ENCODE data around the gene ARID5B.

Gene ARID5B

DNA sequence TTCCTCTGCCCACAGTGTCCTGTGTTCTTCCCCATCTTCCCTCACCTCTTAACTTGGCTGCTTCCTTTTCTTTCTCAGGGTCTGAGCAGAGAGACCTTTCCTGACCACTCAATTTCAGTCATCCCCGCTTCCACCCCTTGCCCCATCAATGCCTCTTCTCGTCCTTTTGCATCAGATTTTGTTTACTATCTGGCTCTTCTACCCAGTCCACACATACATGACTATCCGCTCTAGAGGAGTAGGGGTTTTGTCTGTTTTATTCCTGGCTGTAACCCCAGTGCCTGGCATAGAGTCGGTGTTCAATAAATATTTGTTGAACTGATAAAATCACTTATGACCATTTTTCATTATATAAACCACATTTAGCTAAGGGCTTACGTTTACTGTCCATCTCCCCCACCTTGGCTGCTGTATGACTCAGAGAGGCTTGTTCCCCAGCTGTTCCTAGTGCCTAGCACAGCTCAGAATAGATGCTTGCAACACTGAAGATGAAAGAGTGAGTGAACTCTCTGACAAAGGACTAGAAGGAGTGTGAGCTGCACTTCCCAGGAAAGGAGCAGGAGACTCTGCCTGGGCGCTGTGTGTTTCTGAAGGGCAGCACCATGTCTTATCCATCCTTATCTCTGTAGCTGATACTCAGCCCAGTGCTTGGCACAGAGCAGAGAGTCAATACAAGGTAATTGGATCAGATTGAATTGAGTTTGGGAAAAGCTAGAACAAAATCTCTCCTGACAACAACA is 21.9 kb downstream of the ARID5B start:
- Histone ChIP-seq H3K4me1 (ENCODE audit: control insufficient read depth, insufficient read depth, low read length) (peaks cover 7% of the 10 kb centered on the region), H3K27ac (ENCODE audit: low read length) (no peak overlapping the region), H3K4me3 (ENCODE audit: low read length in 2 of 2) (no peak overlapping the region), H3K9me3 (ENCODE audit: control insufficient read depth in 2 of 2, low read length in 2 of 2) (no peaks in the 10 kb centered on the region), H3K27me3 (ENCODE audit: control insufficient read depth in 1 of 2, insufficient read depth in 2 of 2, low read length in 2 of 2) (no peaks in the 10 kb centered on the region), H3K9ac (ENCODE audit: low read length in 2 of 2) (no peak overlapping the region), H3K36me3 (ENCODE audit: control insufficient read depth in 2 of 2, insufficient read depth in 2 of 2, low read length in 2 of 2) (no peaks in the 10 kb centered on the region)

DNA sequence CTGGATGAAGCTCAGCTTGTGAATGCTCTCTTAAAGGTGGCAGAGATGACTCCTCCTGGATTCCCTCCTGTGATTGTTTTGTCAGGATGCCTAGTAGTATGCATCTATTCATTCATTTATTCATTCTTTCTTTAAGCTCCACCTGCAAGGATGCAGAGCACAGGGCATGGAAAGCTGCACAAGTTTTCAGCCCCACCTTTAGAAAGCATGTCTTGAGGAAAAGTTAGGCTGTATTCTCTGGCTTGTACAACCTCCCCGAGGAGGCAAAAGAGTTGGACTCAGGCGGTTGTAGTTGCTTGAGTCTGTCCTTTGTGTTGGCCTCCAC is 22.4 kb downstream of the ARID5B start:
- H3K9me3 ChIP-seq (ENCODE audit: control insufficient read depth in 2 of 2, low read length in 2 of 2), result no peaks in the 10 kb centered on the region
- H3K9ac ChIP-seq (ENCODE audit: low read length in 2 of 2), result no peak overlapping the region
- H3K27me3 ChIP-seq (ENCODE audit: control insufficient read depth in 1 of 2, insufficient read depth in 2 of 2, low read length in 2 of 2), result no peaks in the 10 kb centered on the region
- no peak overlapping the region for H3K27ac ChIP-seq (ENCODE audit: low read length)
- no peak overlapping the region for H3K4me3 ChIP-seq (ENCODE audit: low read length in 2 of 2)
- H3K36me3 ChIP-seq (ENCODE audit: control insufficient read depth in 2 of 2, insufficient read depth in 2 of 2, low read length in 2 of 2), result no peaks in the 10 kb centered on the region
- peaks cover 7% of the 10 kb centered on the region for H3K4me1 ChIP-seq (ENCODE audit: control insufficient read depth, insufficient read depth, low read length)

DNA sequence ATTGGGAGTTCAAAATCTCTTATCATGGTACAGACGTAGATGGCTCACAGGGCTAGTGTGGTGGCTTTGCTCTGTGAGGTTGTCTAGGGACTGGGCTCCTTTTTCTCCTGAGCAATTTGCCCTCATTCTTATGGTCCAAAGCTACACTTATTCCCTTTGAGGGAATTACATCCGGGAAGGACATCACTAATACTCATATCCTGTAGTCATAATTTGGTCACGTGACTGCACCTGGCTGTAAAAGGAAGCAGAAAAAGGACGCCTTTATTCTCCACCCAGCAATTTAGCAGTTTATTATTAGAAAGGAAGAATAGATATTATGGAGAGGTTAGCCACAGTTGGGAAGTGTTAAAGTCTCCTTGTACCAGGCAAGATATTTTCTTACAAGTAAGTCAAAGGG is 28.1 kb downstream of the ARID5B start:
- Histone ChIP-seq H3K4me3 (ENCODE audit: low read length in 2 of 2) (no peak overlapping the region), H3K36me3 (ENCODE audit: control insufficient read depth in 2 of 2, insufficient read depth in 2 of 2, low read length in 2 of 2) (no peaks in the 10 kb centered on the region), H3K27me3 (ENCODE audit: control insufficient read depth in 1 of 2, insufficient read depth in 2 of 2, low read length in 2 of 2) (no peaks in the 10 kb centered on the region), H3K4me1 (ENCODE audit: control insufficient read depth, insufficient read depth, low read length) (no peaks in the 10 kb centered on the region), H3K9ac (ENCODE audit: low read length in 2 of 2) (no peak overlapping the region), H3K27ac (ENCODE audit: low read length) (no peak overlapping the region), H3K9me3 (ENCODE audit: control insufficient read depth in 2 of 2, low read length in 2 of 2) (no peaks in the 10 kb centered on the region)

DNA sequence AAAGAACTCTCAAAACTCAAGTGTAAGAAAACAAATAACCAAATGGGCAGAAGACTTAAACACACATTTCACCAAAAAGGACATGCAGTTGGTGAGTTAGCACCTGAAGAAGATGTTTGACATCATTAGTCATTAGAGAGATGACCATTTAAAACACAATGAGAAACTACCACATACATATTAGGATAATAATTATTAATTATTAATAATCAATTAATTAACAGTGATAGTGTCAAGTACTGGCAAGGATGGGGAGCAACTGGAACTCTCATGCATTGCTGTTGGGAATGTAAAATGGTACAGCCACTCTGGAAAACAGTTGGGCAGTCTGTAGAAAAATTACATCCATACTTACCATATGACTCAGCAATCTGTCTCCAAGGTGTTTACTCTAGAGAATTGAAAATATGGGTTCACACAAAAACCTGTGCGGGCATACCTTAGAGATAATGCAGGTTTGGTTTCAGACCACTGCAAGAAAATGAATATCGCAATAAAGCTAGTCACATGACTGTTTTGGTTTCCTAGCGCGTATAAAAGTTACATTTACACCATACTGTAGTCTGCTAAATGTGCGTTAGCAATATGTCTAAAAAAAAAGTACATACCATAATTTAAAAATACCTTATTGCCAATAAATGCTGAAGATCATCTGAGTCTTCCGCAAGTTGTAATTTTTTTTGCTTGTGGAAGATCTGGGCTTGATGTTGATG is 30.3 kb downstream of the ARID5B start:
- H3K4me3 ChIP-seq (ENCODE audit: low read length in 2 of 2), result no peak overlapping the region
- H3K9ac ChIP-seq (ENCODE audit: low read length in 2 of 2), result no peak overlapping the region
- no peaks in the 10 kb centered on the region for H3K27me3 ChIP-seq (ENCODE audit: control insufficient read depth in 1 of 2, insufficient read depth in 2 of 2, low read length in 2 of 2)
- no peak overlapping the region for H3K27ac ChIP-seq (ENCODE audit: low read length)
- no peaks in the 10 kb centered on the region for H3K4me1 ChIP-seq (ENCODE audit: control insufficient read depth, insufficient read depth, low read length)
- no peaks in the 10 kb centered on the region for H3K9me3 ChIP-seq (ENCODE audit: control insufficient read depth in 2 of 2, low read length in 2 of 2)
- H3K36me3 ChIP-seq (ENCODE audit: control insufficient read depth in 2 of 2, insufficient read depth in 2 of 2, low read length in 2 of 2), result no peaks in the 10 kb centered on the region

DNA sequence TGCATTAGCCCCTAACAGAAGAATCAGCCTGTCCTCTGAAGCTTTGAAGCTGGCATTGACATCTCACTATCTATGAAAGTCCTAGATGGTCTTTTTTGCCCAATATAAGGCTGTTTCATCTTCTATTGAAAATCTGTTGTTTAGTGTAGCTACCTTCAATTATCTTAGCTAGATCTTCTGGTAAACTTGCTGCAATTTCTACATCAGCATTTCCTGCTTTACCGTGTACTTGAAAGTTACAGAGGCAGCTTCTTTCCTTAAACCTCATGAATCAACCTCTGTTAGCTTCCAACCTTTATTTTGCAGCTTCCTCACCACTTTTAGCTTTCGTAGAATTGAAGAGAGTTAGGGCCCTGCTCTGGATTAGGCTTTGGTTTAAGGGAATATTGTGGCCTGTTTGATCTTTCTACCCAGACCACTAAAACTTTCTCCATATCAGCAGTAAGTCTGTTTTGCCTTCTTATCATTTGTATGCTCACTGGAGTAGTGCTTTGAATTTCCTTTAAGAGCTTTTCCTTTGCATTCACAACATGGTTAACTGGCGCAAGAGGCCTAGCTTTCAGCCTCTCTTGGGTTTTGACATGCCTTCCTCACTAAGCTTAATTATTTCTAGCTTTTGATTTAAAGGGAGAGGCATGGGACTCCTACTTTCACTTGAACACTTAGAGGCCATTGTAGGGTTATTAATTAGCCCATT is 32.5 kb downstream of the ARID5B start:
- H3K27me3 ChIP-seq (ENCODE audit: control insufficient read depth in 1 of 2, insufficient read depth in 2 of 2, low read length in 2 of 2), result no peaks in the 10 kb centered on the region
- H3K9ac ChIP-seq (ENCODE audit: low read length in 2 of 2), result no peak overlapping the region
- H3K4me3 ChIP-seq (ENCODE audit: low read length in 2 of 2), result no peak overlapping the region
- no peaks in the 10 kb centered on the region for H3K9me3 ChIP-seq (ENCODE audit: control insufficient read depth in 2 of 2, low read length in 2 of 2)
- H3K4me1 ChIP-seq (ENCODE audit: control insufficient read depth, insufficient read depth, low read length), result no peaks in the 10 kb centered on the region
- H3K27ac ChIP-seq (ENCODE audit: low read length), result no peak overlapping the region
- no peaks in the 10 kb centered on the region for H3K36me3 ChIP-seq (ENCODE audit: control insufficient read depth in 2 of 2, insufficient read depth in 2 of 2, low read length in 2 of 2)

DNA sequence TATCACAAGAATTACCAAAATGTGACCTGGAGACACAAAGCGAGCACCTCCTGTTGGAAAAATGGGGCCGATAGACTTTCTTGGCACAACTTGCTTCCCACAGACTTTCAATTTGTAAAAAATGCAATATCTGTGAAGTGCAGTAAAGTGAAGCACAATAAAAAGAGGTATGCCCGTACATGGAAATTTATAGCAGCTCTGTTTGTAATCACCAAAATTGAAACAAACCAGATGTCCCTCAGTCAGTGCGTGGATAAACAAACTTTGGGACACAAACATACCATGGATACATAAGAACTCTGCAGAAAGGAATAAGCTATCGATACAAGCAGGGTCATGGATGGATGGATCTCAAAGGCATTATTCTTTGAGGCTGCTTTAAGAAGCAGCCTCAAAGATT is 33.6 kb downstream of the ARID5B start:
- no peaks in the 10 kb centered on the region for H3K4me1 ChIP-seq (ENCODE audit: control insufficient read depth, insufficient read depth, low read length)
- no peaks in the 10 kb centered on the region for H3K27me3 ChIP-seq (ENCODE audit: control insufficient read depth in 1 of 2, insufficient read depth in 2 of 2, low read length in 2 of 2)
- H3K27ac ChIP-seq (ENCODE audit: low read length), result no peak overlapping the region
- no peaks in the 10 kb centered on the region for H3K9me3 ChIP-seq (ENCODE audit: control insufficient read depth in 2 of 2, low read length in 2 of 2)
- no peak overlapping the region for H3K9ac ChIP-seq (ENCODE audit: low read length in 2 of 2)
- H3K36me3 ChIP-seq (ENCODE audit: control insufficient read depth in 2 of 2, insufficient read depth in 2 of 2, low read length in 2 of 2), result no peaks in the 10 kb centered on the region
- no peak overlapping the region for H3K4me3 ChIP-seq (ENCODE audit: low read length in 2 of 2)

DNA sequence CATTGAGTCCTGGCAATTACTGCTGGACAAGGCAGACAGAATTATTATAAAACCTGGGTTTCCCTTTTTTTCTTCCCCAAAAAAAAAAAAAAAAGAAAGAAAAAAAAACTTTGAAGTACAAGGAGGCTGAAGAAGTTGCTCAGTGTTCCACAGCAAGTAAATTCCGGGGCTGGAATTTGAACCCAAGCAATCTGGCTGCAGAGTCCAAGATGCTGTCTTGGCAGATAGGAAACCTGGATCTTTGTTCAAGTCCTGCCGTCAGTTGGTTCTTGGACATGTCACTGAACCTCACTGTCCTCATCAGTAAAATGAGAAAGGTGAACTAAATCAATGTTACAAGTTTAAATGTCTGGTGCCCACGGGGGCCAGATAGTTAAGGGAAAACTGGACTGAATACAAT is 35.3 kb downstream of the ARID5B start:
- Histone ChIP-seq H3K4me1 (ENCODE audit: control insufficient read depth, insufficient read depth, low read length) (no peaks in the 10 kb centered on the region), H3K27ac (ENCODE audit: low read length) (no peak overlapping the region), H3K9ac (ENCODE audit: low read length in 2 of 2) (no peak overlapping the region), H3K9me3 (ENCODE audit: control insufficient read depth in 2 of 2, low read length in 2 of 2) (no peaks in the 10 kb centered on the region), H3K27me3 (ENCODE audit: control insufficient read depth in 1 of 2, insufficient read depth in 2 of 2, low read length in 2 of 2) (no peaks in the 10 kb centered on the region), H3K36me3 (ENCODE audit: control insufficient read depth in 2 of 2, insufficient read depth in 2 of 2, low read length in 2 of 2) (no peaks in the 10 kb centered on the region), H3K4me3 (ENCODE audit: low read length in 2 of 2) (no peak overlapping the region)

DNA sequence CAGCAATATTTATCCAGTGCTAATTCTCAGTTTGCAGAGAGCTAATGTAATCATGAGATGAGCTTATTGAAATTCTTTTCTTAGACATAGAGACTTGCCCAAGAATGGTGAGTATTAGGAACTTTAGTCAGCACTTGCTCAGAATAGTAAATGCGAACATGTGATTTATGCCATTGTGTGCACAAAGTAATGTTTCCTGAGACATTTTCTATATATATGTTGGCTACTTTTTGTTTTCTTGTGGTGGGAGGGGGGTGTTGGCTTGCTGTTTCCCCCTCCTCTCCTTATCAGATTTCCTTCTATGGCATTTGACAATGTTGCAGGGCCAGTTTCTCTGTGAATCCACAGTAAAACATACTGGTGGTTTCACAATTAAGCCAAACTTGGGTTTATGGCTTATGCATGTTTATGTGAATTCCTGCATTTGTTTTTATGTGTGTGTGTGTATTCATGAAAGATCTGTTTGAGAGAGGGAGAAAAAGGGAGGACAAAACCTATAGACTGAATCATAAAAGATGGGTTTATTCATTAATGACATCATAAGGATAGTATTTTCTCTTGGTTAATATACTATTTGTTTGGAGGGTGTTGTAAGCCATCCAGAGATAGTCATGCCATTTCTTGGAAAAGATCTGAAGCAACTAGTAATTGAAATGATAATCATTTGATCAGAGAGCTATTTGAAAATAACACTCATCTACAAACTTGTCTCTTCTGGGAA is 36.3 kb downstream of the ARID5B start:
- Histone ChIP-seq H3K9me3 (ENCODE audit: control insufficient read depth in 2 of 2, low read length in 2 of 2) (no peaks in the 10 kb centered on the region), H3K27me3 (ENCODE audit: control insufficient read depth in 1 of 2, insufficient read depth in 2 of 2, low read length in 2 of 2) (no peaks in the 10 kb centered on the region), H3K27ac (ENCODE audit: low read length) (no peak overlapping the region), H3K9ac (ENCODE audit: low read length in 2 of 2) (no peak overlapping the region), H3K36me3 (ENCODE audit: control insufficient read depth in 2 of 2, insufficient read depth in 2 of 2, low read length in 2 of 2) (no peaks in the 10 kb centered on the region), H3K4me1 (ENCODE audit: control insufficient read depth, insufficient read depth, low read length) (no peaks in the 10 kb centered on the region), H3K4me3 (ENCODE audit: low read length in 2 of 2) (no peak overlapping the region)

DNA sequence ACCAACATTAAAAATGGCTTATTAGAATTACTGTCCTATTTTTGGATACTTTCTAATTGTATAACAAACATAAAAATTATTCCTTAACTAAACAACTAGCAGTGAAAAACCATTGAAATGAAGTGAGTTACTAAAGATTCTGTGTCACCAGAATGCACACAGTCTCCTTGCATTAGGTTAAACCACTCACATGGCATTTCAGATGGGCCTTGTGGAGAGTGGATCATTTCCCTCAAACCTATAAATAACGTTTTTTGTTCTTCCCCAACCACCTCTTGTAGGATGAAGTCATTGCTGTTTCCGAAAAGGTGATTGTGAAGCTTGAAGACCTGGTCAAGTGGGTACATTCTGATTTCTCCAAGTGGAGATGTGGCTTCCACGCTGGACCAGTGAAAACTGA is 38.4 kb downstream of the ARID5B start:
- Histone ChIP-seq H3K9ac (ENCODE audit: low read length in 2 of 2) (no peak overlapping the region), H3K27me3 (ENCODE audit: control insufficient read depth in 1 of 2, insufficient read depth in 2 of 2, low read length in 2 of 2) (no peaks in the 10 kb centered on the region), H3K4me3 (ENCODE audit: low read length in 2 of 2) (peak overlapping the region in 1 of 2 donors; percentile 9), H3K4me1 (ENCODE audit: control insufficient read depth, insufficient read depth, low read length) (no peaks in the 10 kb centered on the region), H3K9me3 (ENCODE audit: control insufficient read depth in 2 of 2, low read length in 2 of 2) (no peaks in the 10 kb centered on the region), H3K36me3 (ENCODE audit: control insufficient read depth in 2 of 2, insufficient read depth in 2 of 2, low read length in 2 of 2) (no peaks in the 10 kb centered on the region), H3K27ac (ENCODE audit: low read length) (no peak overlapping the region)

DNA sequence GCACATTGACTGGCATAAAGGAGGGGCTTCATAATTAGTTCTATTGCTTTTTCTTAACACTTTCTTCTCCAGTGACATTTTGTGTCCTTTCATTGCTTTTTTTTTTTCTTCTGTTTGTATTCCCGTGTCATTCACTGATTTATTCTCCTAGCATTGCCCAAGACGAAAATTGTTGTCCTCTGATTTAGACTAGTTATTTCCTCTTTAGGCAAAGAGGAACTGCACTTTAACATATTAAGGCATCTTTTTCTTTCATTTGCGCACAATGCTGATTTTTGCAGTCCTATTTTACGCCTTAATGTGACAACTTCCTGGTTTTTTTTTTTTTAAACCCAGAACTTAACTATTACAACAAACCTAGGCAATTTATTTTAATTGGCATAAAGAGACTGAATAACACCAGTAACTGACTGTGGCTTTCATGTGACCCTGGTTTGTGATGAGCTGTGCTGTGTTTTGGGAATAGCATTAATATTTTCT is 39.7 kb downstream of the ARID5B start:
- no peak overlapping the region for H3K4me3 ChIP-seq (ENCODE audit: low read length in 2 of 2)
- H3K9ac ChIP-seq (ENCODE audit: low read length in 2 of 2), result no peak overlapping the region
- no peaks in the 10 kb centered on the region for H3K36me3 ChIP-seq (ENCODE audit: control insufficient read depth in 2 of 2, insufficient read depth in 2 of 2, low read length in 2 of 2)
- H3K27me3 ChIP-seq (ENCODE audit: control insufficient read depth in 1 of 2, insufficient read depth in 2 of 2, low read length in 2 of 2), result no peaks in the 10 kb centered on the region
- no peak overlapping the region for H3K27ac ChIP-seq (ENCODE audit: low read length)
- no peaks in the 10 kb centered on the region for H3K9me3 ChIP-seq (ENCODE audit: control insufficient read depth in 2 of 2, low read length in 2 of 2)
- no peaks in the 10 kb centered on the region for H3K4me1 ChIP-seq (ENCODE audit: control insufficient read depth, insufficient read depth, low read length)
